IMR-90 (cell line): ENCODE results near the gene HOXB6.

Source experiments
- CEBPB ChIP-seq: IDR thresholded peaks from 2 replicates; pipeline ENCODE4 v1.6.1; 2012; ENCODE audit warnings: low read depth, low read length, improper control_type of control experiment
- MAFK ChIP-seq: IDR thresholded peaks from 2 replicates; pipeline ENCODE4 v1.6.1; 2012; ENCODE audit warnings: low read depth, low read length, improper control_type of control experiment
- MXI1 ChIP-seq: IDR thresholded peaks from 2 replicates; pipeline ENCODE4 v1.6.1; 2012; ENCODE audit warnings: low read depth, mild to moderate bottlenecking, low read length, moderate library complexity, borderline replicate concordance
- NFE2L2 ChIP-seq: fragments of 150-350 bp; IDR thresholded peaks from 2 replicates; pipeline ENCODE4 v1.6.1; 2016; ENCODE audit warnings: low read depth, mild to moderate bottlenecking, low read length
- POLR2A ChIP-seq: IDR thresholded peaks from 2 replicates; pipeline ENCODE4 v1.6.1; 2012; ENCODE audit warnings: mild to moderate bottlenecking, low read depth, low read length
- RCOR1 ChIP-seq: IDR thresholded peaks from 2 replicates; pipeline ENCODE4 v1.6.1; 2012; ENCODE audit warnings: mild to moderate bottlenecking, low read length, improper control_type of control experiment; ENCODE audit not compliant: insufficient replicate concordance
- RFX5 ChIP-seq: IDR thresholded peaks from 2 replicates; pipeline ENCODE4 v1.8.0; 2012; ENCODE audit warnings: low read depth, mild to moderate bottlenecking, low read length, moderate library complexity
- SMC3 ChIP-seq: fragments of 150-350 bp; IDR thresholded peaks from 2 replicates; pipeline ENCODE4 v1.6.1; 2016; ENCODE audit warnings: low read depth, mild to moderate bottlenecking, antibody characterized with exemption, low read length, moderate library complexity
- TF ChIP-seq, protein P1 (sequence below): conservative IDR thresholded peaks from 2 replicates; pipeline ENCODE4 v1.5.1; 2012; ENCODE audit warnings: mild to moderate bottlenecking, low read depth, low read length, improper control_type of control experiment

DNA sequence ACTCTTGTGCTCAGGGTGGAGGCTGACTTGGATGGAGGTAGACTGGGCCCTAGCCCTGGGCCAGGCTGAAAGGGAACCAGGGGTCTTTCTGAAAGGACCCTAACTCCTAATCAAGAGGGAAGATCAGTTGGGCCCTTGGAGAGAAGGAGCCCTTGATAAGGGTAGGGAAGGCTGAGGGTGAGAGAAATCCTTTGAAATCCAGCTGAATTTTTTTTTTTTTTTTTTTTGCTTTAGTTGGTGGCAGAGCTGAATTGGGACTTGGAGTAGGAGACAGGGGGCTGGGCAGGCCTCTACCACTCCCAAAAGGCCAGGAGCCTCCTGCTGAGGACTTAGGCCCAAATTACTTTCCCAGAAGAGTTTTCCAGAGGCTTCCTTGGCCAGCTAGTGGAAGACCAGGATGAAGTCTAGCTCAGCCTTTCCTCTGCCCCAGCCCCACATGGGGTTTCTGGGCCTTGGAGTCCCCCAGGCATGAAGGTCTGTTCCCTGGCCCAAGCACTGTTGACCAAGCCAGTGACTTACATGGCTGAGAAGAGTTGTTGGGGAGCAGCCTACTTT is 14.1 kb downstream of the HOXB6 start:
- no peak for TF ChIP-seq RCOR1
- TF ChIP-seq POLR2A: no peak
- TF ChIP-seq, protein P1, sequence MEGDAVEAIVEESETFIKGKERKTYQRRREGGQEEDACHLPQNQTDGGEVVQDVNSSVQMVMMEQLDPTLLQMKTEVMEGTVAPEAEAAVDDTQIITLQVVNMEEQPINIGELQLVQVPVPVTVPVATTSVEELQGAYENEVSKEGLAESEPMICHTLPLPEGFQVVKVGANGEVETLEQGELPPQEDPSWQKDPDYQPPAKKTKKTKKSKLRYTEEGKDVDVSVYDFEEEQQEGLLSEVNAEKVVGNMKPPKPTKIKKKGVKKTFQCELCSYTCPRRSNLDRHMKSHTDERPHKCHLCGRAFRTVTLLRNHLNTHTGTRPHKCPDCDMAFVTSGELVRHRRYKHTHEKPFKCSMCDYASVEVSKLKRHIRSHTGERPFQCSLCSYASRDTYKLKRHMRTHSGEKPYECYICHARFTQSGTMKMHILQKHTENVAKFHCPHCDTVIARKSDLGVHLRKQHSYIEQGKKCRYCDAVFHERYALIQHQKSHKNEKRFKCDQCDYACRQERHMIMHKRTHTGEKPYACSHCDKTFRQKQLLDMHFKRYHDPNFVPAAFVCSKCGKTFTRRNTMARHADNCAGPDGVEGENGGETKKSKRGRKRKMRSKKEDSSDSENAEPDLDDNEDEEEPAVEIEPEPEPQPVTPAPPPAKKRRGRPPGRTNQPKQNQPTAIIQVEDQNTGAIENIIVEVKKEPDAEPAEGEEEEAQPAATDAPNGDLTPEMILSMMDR: no peak
- TF ChIP-seq NFE2L2: no peak
- no peak for TF ChIP-seq SMC3
- TF ChIP-seq RFX5: no peak
- no peak for TF ChIP-seq MXI1
- TF ChIP-seq CEBPB: no peak
- no peak for TF ChIP-seq MAFK
